NCI-H2029 treated with DMSO at 0.1 percent for 48 hours (cell line): ENCODE data around the gene FOXP1.

ENCODE experiments used
- DNase-seq: peaks from one replicate; lab custom pipeline; 2025; lab: John Stamatoyannopoulos, UW

The FOXP1 gene

GRCh38 chr3:71563827-71564226 is 19.7 kb downstream of the FOXP1 start:
- DNase-seq, result peak; percentile 34

GRCh38 chr3:71562938-71563337 is 20.6 kb downstream of the FOXP1 start:
- DNase-seq, result no peak

GRCh38 chr3:71560665-71561064 is 22.9 kb downstream of the FOXP1 start:
- DNase-seq, result no peak

- no peak for DNase-seq
Measured at GRCh38 chr3:71559578-71560162, 23.9 kb downstream of the FOXP1 start.

DNA sequence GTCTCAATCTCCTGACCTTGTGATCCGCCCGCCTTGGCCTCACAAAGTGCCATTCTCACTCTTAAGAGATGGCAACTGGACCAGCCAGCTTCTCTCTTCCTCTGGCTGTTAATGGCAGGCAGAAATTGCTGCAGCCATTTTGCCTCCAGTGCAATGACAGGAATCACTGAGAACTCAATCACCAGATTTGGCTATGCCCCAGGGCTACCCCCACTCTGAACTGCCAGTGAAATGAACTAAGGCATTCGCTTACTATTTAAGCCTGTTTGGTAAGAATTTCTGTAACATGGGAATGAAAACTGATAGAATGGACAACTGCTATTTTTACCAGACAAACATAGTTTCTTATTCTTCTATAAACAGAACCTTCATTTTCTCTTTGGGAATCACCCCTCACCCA is 24.5 kb downstream of the FOXP1 start:
- DNase-seq, result no peak

GRCh38 chr3:71554649-71555048 is 28.9 kb downstream of the FOXP1 start:
- no peak for DNase-seq

DNA sequence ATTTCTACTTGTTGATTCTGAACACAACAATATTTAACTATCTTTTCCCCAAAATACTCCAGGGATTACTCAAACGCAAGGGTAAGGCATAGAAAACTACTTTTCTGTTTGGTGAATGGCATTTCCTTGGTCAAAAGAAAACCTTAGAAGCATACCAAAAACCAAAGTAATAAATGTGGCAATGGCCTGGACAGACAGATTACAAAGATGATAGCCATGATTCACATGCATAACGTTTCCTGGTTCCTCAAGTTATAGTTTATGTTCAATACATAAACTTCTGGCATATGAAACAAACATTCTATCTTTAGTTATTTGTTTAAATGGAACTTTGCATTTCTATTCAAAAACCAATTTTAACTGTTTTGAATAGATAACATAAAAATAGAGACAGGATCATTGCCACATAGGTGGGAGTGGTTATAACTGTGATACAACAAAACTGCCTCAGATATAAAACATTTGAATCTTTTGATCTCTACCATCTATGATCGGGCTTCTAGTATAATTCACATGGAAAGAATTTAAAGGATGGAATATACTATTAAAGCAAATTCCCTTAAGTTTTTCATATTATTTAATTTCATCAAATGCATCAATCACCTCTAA is 32.1 kb downstream of the FOXP1 start:
- DNase-seq, result no peak

DNA sequence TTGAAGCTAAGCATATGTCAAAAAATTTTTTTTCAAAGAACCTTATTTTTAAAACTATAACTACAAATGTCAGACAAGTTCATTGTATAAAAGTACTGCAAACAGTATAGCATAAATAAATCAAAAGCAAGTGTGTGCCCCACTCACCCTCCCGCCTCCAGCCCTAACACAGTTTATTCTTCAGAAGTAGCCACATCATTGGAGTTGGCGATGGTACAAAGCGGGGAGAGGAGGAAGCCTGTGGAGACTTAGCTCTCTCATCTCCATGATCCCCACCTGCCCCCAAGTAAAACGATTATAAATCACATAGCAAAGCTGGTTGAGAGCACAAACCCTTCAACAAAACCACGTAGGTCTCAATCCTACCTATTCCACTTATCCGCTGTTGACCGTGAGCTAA is 33.6 kb downstream of the FOXP1 start:
- no peak for DNase-seq

DNA sequence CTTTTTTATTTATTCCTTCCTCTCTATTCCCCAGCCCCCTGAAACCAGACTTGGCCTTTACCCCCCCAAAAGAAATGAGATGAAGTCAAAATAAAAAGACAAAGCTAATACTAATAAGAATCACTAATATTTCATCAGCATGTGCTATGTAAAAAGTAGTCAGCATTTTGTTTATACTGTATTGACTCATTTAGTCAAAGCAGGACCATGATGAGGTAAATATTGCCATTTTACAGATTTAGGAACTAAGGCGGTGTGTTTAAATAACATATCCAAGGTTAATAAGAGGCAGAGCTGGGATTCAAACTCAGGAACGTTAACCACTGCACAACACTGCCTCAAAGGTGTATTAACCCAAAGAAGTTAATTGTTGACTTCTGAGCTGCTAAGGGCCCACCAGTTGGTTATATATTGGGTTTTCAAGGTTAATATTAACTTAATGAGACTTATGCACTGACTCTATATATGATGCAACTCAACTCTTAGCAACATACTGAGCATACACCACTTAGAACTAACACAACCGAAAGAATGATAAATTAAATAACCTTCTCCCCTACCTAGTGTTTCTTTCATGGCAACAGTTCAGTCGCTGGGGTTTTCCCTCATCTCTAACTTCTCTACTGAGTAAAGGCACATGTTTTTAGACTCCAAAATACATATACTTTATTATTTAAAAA is 34.7 kb downstream of the FOXP1 start:
- DNase-seq, result no peak

GRCh38 chr3:71547249-71548198 is 36.0 kb downstream of the FOXP1 start:
- no peak for DNase-seq

GRCh38 chr3:71546821-71547220 is 36.7 kb downstream of the FOXP1 start:
- no peak for DNase-seq

DNA sequence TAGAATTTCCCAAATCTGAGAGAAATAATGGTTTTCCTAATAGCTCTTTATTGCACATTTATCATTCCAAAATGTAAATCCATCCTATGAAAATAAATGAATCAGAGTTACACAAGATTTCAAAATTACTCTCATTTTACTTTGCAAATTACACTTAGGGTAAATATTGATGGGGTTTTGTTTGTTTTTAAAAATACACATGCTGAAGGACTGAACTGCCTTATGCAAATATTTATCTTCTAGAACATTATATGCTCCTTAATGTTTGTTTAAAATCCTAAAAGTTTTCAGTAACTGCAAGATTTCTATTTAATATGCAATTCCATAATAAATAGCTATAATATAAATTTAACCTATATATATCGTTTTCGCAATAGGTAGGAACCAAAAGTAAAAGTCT is 38.2 kb downstream of the FOXP1 start:
- DNase-seq, result no peak

DNA sequence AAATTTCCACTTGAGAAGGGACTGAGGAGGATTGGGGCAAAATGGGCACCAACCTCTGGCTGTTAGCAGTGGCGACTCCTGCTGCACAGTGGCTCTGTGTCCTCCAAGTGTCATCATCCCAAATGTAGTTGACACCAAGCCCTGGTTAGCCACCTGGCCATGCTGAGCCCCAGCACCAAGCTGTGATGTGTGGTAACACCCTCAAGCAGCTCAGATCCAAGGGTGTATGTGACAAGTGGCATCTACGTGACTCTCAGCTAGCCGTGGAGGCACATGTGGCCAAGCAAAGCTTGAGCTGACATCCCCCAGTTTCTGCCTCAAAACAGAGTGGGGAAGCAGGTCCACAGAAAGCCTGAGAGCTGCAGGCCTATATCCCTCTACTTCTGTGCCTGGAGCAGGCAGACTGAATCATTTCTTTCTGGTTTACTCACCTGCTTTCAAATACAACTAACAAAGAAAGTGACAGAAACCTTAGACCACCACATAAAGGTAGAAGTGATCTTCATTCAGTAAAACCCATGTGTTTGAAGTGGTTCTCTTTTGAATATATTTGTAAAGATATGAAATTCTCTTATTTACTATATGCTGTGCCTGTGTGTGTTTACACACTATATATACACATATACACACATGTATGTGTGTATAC is 40.0 kb downstream of the FOXP1 start:
- DNase-seq, result no peak

- DNase-seq, result no peak
Measured at GRCh38 chr3:71542521-71543370, 40.8 kb downstream of the FOXP1 start.

DNA sequence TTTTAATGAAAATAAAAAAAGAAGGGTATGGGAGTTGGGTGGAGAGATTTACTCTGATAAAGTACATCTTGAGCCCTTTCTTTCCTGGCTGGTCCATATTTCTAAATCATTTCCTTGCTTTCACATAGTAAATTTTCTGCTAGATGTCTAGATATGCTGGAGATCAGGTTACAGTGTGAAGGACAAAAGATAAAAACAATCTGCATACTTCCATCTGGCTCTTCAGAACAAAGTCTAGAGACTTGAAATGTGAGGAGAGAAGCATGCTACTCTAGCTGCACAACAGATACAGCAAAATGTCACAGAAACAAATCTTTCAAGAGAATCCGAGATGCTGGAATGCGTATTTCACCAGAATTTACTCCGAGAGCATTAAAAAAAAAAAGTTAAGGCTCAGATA is 42.2 kb downstream of the FOXP1 start:
- DNase-seq, result no peak

DNA sequence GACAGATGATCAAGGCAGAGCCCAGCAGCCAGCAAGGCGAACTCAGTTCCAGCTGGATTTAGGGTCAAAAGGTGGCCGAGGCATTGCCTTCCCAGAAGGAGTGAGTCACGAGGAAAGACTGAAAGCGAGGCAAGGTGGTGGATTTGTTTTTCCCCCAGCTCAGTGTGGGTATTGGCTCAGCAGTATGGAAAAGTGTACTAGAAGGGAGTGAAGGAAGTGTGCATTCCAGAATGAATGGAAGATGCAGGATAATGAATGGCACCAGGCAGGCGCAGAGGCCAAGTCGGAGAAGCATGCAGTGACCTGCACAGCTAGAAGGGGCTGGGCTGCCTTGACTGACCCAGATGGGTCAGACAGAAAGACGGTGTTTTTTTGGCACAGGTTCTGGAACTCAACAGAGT is 46.3 kb downstream of the FOXP1 start:
- DNase-seq, result no peak

- no peak for DNase-seq
Measured at GRCh38 chr3:71536376-71536965, 47.1 kb downstream of the FOXP1 start.

DNA sequence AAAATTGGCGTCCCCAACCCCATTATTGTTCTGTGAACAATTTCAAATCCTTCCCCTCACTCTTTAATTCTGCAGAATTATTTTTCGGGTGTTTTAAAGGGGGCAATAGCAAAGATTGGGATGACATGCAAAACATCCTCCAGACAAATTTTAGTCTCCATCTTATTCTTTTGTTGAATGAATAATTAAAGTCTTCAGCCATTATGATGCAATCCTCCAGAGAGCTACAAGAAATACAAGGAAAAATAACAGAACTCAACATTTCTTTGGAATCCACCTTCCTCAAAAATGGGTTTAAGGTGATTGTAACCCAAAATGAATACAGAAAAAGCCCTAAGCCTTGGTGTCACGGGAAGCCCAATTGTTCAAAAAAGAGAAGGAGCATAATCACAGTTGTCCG is 49.9 kb downstream of the FOXP1 start:
- no peak for DNase-seq

DNA sequence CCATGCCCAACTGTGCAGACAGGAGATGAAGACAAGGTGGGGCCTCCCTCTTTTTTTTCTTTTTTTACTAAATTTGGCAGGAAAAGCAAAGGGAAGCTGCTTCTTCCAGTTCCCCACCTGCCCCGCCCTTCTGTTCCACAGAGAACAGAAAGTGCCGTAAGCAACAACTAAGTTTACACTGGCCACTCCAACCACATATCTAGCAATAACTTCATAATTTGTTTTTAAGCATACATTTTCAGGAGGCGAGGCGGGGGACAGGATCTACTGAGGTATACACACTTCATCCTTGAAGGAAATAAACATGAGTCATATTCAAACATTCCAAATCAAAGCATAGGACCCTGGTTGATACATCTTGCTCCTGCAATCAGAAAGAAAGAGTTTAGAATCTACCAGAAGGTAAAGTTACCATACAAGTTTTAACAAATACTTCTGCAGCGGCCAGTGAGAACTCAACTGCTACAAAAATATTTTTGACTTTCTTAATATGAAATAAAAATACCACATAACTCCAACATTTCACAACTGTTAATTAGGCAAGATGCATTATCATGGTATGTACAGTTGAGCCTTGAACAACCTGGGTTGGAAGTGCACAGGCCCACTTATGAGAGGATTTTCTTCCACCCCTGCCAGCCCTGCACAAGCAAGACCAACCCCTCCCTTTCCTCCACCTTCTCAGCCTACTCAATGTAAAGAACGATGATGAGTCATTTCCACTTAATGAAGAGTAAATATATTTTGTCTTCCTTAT is 50.7 kb downstream of the FOXP1 start:
- no peak for DNase-seq
